Smooth muscle cell of the umbilical artery (primary cell): ENCODE results near the gene GBP3. TPM values are rescaled to one million over a fixed set of nuclear protein-coding genes. Genes with fewer than 3 reads are reported as not detected.

Experiments used
- total RNA-seq: library from RNA; depleted of rRNA; stranded (reverse); fragments of >200 nt; gene quantifications from 2 replicates; pipeline ENCODE4 v1.2.3, GENCODE V29; 2014

GBP3 gene, protein sequence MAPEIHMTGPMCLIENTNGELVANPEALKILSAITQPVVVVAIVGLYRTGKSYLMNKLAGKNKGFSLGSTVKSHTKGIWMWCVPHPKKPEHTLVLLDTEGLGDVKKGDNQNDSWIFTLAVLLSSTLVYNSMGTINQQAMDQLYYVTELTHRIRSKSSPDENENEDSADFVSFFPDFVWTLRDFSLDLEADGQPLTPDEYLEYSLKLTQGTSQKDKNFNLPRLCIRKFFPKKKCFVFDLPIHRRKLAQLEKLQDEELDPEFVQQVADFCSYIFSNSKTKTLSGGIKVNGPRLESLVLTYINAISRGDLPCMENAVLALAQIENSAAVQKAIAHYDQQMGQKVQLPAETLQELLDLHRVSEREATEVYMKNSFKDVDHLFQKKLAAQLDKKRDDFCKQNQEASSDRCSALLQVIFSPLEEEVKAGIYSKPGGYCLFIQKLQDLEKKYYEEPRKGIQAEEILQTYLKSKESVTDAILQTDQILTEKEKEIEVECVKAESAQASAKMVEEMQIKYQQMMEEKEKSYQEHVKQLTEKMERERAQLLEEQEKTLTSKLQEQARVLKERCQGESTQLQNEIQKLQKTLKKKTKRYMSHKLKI
- total RNA-seq: 7.1 and 49.6 TPM in 2 replicates

GRCh38 chr1:89022167-89022959 lies at the start of gene GBP3:
Gene GBP3, minus strand, starts transcription at chr1:89022866. Its CDS starts 2,145 bp downstream, at chr1:89020721.

DNA sequence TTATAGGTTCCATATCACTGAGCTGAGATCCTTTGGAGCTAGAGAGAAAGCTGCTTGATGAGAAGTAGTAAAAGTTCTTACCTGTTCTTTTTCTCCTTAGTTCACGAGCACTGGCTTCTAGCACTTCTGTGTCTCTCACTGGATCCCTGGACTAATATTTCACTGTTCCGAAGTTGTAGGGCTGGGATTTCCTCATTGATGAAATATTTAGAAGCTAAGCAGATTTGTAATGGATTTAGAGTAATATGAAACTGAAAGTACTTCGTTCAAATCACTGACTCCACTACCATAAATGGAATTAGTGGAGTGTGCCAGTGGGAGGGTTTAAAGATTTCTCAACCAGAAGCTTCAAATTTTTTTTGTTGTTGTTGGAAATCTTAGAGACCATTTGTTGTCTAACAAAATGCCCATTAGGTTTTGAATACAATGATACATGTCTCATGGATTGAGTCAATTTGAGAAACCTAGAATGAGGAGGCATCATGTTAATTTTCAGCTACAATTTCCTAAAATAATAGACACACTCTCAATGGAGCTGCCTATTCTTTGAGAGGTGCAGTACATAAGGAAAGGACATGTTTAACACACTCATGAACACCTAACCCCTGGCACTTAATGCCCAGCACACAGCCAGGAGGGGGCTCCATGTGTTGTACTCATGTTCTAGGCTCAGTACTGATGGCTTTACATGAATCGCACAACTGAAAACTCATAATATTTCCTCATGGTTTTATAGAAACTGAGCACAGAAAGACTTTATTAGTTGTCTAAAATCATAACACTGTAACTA lies 42.6 kb upstream of the GBP3 start, which contains the start of gene GBP1:
GBP1 (minus strand) TSS at position 130 of the 790 bp plus-strand sequence. CDS start 1,974 bp downstream, outside the sequence.

Other genes with a start within 250 kb of the GBP3 start
- 32.4 and 46.9 TPM in 2 replicates for gene GTF2B, start 131.3 kb downstream of the GBP3 start, total RNA-seq
- 22.6 and 39.4 TPM in 2 replicates for gene KYAT3, start 30.2 kb downstream of the GBP3 start, total RNA-seq
- gene RBMXL1, start 30.2 kb downstream of the GBP3 start, total RNA-seq: 5.9 and 9.4 TPM in 2 replicates
- 25.9 and 36.5 TPM in 2 replicates for gene GBP1, start 42.3 kb upstream of the GBP3 start, total RNA-seq
- 6.7 and 19.9 TPM in 2 replicates for gene GBP2, start 103.2 kb upstream of the GBP3 start, total RNA-seq
- gene GBP7, start 153.1 kb upstream of the GBP3 start, total RNA-seq: not detected in 2 replicates
- gene GBP4, start 176.1 kb upstream of the GBP3 start, total RNA-seq: 0.32 and 3.9 TPM in 2 replicates
- not detected in 2 replicates for gene GBP5, start 250.0 kb upstream of the GBP3 start, total RNA-seq